ENCODE results near the gene CADPS2.

CADPS2 gene

DNA sequence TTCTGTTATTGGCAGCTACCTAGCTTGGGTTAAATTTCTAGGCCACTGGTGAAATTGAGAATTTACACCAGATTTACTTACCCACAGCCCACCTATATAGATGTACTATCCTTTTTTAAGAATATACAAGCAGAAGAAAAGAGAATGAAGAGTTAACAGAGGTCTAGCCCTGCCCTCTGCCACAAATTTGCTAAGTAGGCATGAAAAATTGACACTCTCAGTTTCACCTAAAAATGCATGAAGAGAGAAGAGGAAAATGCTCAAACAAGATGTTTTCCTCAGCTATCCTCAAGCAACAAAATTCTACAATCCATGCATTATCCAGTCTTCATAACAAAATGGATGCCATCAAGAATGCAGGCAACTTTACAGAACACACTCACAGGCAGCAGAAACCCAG is 158.9 kb downstream of the CADPS2 start:
- DNase-seq (ENCODE audit: low read depth in 2 of 2) = no peak
- TF ChIP-seq, protein P1, sequence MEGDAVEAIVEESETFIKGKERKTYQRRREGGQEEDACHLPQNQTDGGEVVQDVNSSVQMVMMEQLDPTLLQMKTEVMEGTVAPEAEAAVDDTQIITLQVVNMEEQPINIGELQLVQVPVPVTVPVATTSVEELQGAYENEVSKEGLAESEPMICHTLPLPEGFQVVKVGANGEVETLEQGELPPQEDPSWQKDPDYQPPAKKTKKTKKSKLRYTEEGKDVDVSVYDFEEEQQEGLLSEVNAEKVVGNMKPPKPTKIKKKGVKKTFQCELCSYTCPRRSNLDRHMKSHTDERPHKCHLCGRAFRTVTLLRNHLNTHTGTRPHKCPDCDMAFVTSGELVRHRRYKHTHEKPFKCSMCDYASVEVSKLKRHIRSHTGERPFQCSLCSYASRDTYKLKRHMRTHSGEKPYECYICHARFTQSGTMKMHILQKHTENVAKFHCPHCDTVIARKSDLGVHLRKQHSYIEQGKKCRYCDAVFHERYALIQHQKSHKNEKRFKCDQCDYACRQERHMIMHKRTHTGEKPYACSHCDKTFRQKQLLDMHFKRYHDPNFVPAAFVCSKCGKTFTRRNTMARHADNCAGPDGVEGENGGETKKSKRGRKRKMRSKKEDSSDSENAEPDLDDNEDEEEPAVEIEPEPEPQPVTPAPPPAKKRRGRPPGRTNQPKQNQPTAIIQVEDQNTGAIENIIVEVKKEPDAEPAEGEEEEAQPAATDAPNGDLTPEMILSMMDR (IDR thresholded peaks at IDR 0.05; ENCODE audit: low read depth, low read length) = no peak

DNA sequence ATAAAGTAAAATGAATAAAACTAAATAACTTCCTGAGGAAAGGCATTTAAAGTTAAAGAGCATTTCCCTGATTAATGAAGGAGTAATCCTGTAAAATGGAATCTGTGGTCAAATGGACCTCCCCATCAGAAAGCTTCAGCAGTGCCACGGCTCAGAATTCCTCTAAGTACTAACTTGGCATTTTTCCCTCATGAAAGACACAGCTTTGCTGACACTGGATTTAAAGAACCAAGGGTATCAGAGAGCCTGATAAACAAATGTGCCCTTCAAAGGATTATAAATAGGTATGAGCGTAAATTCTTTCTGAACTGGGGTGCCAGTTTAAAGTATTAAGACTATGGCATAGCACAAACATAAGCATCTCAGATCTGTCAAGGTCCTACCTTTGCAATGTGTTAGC is 159.4 kb downstream of the CADPS2 start:
- TF ChIP-seq, protein P1 (IDR thresholded peaks at IDR 0.05; ENCODE audit: low read depth, low read length) = no peak
- DNase-seq (ENCODE audit: low read depth in 2 of 2) = no peak
- no peak overlapping the region for H3K4me3 ChIP-seq (replicated peaks in 1 of 2; ENCODE audit: low read depth in 2 of 2, low read length in 2 of 2)

More for the DNA sequence above, 158.9 kb downstream of the CADPS2 start:
- no peak overlapping the region for H3K4me3 ChIP-seq (replicated peaks in 1 of 2; ENCODE audit: low read depth in 2 of 2, low read length in 2 of 2)

DNA sequence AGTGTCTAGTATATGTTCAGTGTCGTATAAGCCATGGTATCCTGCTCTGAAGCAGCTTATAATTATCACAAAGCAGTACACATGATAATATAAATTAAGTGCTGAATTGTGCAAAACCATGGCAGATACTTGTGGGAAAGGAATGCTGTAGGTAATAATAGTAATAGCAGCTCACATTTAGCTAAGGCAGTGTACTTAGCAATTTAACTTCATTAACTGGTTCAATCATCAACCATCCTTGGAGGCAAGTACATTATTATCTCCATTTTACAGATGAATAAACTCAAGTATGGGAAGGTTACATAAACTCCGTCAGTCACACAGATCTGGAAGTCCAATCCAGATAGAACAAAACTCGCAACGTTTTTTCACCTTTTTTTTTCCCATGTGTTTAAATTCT is 161.9 kb downstream of the CADPS2 start:
- DNase-seq (ENCODE audit: low read depth in 2 of 2) = no peak
- TF ChIP-seq, protein P1 (IDR thresholded peaks at IDR 0.05; ENCODE audit: low read depth, low read length) = no peak
- no peak overlapping the region for H3K4me3 ChIP-seq (replicated peaks in 1 of 2; ENCODE audit: low read depth in 2 of 2, low read length in 2 of 2)

DNA sequence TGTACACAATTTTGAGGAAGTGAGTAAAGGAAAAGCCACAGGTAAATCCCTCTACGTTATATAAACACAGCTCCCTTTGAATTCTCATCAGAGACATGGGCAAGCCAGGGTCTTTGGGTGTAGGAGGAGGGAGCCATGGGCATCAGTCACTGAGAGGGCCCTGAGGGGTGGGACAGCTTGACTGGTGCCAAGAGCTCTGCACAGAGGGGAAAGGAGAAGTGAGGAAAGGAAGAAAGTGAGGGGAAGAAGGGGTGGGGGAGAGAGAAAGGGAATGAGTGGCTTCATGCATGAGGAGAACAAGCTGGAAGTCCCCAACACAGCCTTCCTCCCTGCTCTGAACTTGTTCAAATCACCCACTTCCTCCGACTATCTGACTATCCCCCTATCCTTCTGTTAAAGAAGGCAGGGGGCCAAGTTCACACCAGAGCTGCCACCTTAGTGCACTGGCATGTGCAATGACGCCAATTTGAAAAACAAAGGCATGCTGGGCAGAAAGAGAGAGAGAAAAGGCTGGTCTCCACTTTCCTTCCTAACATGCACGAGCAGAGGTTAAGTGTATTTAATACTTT is 167.2 kb downstream of the CADPS2 start:
- no peak overlapping the region for H3K4me3 ChIP-seq (replicated peaks in 1 of 2; ENCODE audit: low read depth in 2 of 2, low read length in 2 of 2)
- DNase-seq (ENCODE audit: low read depth in 2 of 2) = no peak
- TF ChIP-seq, protein P1 (IDR thresholded peaks at IDR 0.05; ENCODE audit: low read depth, low read length) = no peak

DNA sequence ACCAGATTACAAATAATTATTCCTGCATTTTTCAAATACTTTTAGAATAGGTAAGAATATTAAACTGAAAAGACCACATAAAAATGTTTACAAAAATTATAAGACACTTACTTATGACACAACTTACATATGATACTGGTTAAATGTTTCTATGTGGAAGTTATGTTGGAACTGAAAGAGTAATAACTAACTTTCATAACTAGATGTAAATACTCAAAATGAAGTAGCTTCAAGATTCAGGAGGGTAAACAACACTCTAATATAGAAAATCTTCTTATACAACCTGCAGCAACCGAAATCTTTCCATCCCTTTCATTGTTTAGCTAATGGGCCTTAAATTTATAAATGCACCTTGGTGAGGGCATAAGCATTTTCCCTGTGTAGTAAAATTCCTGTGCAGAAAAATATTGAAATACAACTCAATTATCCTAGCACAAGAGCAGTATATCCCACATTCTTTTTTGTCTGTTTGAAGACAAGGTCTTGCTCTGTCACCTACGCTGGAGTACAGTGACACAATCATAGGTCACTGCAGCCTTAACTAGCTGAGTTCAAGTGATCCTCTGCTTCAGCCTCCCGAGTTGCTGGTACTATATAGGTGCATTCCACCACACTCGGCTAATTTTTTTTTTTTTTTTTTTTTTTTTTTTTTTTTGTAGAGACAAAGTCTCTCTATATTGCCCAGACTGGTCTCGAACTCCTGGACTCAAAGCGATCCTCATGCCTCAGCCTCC is 168.7 kb downstream of the CADPS2 start:
- DNase-seq (ENCODE audit: low read depth in 2 of 2) = no peak
- H3K4me3 ChIP-seq (replicated peaks in 1 of 2; ENCODE audit: low read depth in 2 of 2, low read length in 2 of 2) = no peak overlapping the region
- TF ChIP-seq, protein P1 (IDR thresholded peaks at IDR 0.05; ENCODE audit: low read depth, low read length) = no peak

DNA sequence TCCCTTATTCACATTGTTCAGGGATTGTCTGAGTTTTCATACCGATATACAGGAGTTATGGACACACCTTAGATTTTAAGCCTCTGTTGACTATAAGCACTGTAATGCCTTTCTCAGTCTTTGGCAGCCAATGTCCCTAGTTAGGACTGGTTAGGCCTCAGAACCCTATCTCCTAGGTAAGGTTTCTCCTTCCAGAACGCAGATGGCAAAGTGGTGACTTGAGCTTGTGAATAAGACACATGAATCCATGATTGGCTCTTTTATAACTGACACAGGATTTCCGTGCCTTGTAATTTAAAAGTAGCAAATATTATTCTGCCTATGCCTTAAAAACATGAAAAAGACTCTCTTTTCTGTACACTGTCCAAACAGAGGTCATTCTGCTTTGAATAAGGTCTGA is 171.1 kb downstream of the CADPS2 start:
- TF ChIP-seq, protein P1 (IDR thresholded peaks at IDR 0.05; ENCODE audit: low read depth, low read length) = no peak
- H3K4me3 ChIP-seq (replicated peaks in 1 of 2; ENCODE audit: low read depth in 2 of 2, low read length in 2 of 2) = no peak overlapping the region
- DNase-seq (ENCODE audit: low read depth in 2 of 2) = no peak
